Hepatic stellate cell (primary cell): Measurements from ENCODE around the gene ARID4B.
"Not testable (repeated sequence)": the region's sequence is repeated elsewhere in the genome, so short reads cannot be mapped to it uniquely, and the experiment has no call there.

Source experiments
- DNase-seq: peaks from one replicate; pipeline ENCODE4 v3.0.0; 2011; ENCODE audit warnings: low spot score

The ARID4B gene

DNA sequence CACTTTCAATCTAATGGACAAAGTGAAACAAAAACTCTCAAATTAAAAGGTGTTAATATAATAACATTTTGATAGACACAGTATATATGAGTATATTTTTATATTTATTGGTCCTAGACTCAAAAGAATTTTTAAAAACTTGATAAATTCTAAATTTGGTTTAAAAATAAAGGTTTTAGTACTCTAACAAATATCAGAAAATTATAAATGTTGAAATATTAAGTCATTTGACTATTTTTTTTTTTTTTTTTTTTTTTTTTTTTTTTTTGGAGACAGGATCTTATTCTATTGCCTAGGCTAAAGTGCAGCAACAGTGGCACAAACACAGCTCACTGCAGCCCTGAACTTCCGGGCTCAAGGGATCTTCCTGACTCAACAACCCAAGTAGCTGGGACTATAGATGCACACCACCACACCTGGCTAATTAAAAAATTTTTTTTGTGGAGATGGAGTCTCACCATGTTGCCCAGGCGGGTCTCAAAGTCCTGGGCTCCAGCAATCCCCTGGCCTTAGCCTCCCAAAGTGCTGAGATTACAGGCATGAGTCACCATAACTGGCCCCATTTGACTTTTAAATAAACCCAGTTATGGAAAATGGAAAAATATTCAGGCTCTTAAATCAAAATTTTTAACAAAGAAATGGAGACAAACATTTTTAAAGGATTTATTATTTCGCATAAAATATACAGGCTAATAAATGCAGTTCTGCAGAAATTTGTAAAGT is 106.2 kb downstream of the ARID4B start:
- no peak for DNase-seq

DNA sequence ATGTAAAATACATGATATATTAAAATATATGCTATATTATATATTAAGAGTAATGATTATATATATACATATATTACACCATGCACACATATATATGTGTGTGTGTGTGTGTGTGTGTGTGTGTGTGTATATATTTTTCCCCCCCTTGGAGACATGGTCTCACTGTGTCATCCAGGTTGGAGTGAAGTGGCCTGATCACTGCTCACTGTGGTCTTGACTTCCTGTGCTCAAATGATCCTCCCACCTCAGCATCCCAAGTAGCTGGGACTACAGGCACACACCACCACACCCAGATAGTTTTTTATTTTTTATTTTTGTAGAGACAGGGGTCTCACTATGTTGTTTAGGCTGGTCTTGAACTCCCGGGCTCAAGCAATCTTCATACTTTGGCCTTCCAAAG is 112.5 kb downstream of the ARID4B start:
- no peak for DNase-seq

DNA sequence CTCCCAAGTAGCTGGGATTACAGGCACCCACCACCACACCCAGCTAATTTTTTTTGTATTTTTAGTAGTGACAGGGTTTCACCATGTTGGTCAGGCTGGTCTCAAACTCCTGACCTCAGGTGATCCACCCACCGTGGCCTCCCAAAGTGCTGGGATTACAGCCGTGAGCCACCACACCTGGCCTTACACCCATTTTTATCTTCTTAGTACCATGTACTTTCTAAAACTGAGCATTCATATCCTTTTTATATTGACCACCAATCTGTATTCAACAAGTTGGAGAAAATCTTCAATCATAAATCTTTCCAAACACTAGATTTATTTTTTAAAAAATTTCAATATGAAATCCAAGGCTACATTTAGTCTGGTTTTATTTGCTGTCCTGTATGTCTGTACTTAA is 113.0 kb downstream of the ARID4B start:
- DNase-seq, result not testable (repeated sequence)

DNA sequence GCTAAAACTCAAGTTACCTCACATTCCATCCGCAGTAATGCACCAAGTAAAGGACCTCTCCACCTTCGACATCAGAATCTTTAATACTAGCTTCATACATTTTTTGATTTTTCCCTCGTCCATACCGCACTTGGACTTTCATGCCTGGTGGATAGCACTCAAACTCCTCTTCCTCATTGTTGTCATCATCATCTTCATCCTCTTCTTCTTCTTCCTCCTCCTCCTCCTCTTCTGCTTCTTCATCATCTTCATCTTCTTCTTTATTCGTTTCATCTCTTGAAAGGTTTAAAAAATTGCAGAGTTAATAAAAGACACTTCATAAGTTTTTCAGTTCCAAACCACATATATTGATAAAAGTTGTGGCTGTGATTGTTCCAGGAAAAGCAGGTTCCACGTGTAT is 114.2 kb downstream of the ARID4B start:
- DNase-seq, result no peak

DNA sequence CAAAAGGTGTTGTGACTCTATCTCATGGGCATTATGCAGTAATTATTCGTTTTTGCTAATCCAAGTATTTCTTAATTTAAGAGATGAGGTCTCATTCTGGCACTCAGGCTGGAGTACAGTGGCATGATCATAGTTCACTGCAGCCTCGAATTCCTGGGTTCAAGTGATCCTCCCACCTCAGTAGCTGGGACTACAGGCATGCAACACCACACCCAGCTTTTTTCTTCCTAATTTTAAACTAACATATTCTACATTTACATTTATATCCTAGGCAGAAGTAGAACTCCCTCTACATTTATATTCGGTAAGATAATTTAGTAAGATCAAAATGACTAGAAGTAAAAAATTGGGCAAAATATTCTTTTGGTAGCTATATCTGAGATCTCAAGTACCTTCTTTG is 116.5 kb downstream of the ARID4B start:
- DNase-seq, result no peak

DNA sequence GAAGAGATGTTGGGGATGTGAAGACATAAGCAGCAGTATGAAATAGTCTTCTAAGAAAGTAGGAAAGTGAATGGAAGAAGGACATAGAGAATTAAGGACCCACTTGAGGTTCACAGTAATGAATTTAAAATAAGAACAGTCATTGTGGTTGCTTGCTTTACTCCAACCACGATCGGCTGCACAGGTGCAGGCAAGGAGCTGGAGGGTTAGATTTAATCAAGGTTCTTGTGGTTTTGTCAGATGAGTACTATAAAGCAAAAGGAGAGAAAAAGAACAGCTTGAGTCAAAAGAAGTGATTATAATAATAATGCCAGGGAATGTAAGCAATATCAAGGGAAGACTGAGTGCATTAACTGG is 120.8 kb downstream of the ARID4B start:
- DNase-seq, result no peak

DNA sequence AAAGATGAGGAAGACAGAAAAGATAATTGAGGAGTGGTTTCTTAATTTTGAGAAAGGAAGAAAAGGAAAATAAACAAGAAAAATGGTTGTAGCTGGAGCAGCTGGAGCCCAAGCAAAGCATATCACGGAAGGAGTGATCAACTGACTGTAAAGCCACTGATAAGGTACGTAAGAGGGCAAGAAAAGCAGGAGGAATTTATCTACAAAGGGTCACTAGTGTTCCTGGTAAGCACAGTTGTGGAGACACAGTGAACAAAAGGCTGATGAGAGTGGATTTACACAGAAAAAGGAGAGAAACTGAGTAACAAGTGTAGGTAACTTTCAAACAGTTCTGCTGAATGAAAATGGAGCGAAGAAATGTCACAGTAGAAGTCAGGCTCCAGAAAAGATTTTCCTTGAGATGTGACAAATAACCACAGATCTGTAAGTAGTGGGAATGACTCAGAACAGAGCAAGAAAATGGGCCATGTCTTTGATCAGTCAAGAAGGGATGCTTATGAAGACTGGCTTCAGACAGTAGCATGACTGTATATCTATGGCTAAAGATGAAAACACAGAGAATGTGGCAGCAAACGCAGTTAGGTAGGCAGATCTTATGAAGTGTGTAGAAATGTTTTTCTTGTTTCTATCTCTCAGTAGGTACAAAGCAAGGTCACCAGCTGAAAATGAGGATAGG is 121.3 kb downstream of the ARID4B start:
- no peak for DNase-seq

DNA sequence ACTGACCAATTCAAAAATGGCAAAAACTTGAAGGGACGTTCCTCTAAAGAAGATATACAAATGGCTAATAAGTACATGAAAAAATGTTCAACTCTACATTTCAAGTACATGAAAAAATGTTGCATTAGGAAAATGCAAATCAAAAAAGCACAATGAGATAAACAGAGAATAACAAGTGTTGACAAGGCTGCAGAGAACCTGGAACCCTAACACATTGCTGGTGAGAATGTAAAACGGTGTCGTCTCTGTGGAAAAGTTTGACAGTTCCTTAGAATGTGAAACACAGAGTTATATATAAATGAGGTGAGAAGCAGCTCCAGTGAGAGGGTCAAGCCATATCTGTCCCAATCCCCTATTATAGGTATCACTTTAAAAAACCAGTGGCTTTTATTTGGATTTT is 122.3 kb downstream of the ARID4B start:
- DNase-seq, result no peak

DNA sequence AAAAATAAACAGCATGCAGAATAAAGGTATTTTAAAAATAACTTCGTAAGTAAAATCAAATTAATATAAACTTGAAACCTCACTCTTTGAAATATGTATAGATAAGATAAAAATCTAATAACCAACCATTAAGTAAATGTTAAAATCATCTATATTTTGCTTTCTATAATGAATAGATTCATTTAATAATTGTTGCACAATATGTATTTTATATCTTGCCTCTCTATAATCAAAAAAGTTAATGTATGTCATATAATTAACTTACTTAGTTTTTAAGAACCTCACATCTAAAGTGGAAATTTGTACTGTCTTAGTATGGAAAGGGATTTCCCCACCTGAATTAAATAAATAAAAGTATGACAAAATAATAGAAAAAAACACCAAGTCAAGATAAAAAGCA is 124.6 kb downstream of the ARID4B start:
- no peak for DNase-seq

DNA sequence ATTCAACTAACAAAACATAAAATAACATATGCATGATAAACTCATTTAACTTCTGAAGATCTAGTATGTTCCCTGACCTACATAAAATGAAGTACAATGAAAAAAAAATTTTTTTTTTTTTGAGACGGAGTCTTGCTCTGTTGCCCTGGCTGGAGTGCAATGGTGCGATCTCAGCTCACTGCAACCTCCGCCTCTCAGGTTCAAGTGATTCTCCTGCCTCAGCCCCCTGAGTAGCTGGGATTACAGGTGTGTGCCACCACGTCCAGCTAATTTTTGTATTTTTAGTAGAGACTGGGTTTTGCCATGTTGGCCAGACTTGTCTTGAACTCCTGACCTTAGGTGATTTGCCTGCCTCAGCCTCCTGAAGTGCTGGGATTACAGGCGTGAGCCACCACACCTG is 125.5 kb downstream of the ARID4B start:
- DNase-seq, result not testable (repeated sequence)

DNA sequence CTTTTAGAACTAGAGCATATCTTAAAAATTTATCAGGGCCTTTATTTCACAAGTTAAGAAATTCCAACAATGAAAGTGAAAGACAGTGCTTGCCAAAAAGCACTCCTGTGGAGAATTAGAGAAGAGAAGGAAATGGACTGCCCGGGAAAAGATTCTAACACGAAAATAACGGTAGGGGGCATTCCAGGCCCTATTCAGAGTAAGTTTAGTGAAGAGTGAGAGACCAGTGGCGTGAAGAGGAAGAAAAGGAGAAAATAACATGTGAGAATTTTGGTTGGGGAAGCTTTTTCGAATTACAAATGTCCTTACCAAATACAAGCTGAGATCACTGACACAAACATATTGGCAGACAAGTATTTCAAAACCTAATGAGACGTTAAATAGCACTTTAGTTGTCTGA is 128.5 kb downstream of the ARID4B start:
- no peak for DNase-seq

DNA sequence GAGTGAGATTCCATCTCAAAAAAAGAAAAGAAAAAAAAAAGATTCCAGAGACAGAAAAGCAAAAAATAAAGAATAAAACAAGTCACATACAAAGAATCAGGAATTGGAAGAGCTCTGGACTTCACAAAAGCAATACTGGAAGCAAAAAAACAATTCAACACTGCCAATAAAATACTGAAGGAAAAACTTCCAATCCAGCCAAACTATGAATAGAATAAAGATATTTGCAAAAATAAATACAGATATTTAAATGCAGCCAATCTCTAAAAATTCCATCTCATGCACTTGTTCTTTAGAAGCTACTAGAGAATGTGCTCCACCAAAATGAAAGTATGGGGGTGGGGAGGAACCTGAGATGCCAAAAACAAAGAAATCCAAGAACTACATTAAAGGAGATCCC is 137.5 kb downstream of the ARID4B start:
- no peak for DNase-seq

DNA sequence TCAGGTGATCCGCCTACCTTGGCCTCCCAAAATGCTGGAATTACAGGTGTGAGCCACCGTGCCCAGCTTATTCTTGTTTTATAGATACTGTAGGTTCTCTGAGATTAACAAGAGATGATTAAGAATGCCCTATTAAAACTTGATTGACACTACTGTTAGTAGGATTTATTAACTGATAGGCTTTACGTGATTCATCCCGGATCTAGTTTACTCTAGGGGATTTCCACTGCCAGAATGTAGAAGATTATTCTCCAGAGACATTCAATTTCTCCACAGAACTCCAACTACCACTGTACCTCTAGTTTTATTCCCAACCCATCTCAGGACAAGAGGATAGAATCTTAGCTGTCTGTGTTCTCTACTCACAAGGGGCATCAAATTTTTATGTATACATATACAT is 140.7 kb downstream of the ARID4B start:
- DNase-seq, result no peak

DNA sequence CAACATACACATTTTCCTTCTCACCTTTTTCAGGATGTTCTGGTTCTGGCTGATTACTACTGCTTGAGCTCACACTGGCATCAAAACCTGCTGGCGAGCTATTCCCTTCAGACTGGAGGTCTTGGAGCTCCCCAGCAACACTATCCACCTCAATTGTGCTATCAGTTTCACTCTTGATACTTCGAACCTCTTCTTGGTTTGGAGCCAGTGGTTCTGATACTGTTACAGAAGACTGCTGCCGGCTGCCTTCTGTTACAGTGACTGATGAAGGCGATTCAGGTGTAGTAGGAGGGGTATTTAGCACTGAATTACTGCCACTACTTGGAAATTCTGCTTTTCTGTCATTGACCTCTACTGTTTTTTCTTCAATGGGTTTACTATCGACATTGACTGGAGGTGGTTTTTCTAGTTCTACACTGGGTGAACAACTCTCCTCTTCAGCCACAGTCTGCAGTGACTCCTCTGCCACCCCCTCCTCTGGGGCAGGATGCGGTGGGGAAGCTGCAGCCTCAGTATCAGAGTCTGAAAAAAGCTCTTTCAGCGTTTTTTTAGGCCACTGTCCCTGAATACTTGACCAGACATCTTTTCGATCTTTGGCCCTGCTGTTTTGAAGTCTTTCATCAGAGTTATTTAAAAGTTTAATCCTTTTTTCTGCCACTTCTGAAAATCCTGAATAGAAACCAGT is 146.3 kb downstream of the ARID4B start:
- DNase-seq, result no peak

DNA sequence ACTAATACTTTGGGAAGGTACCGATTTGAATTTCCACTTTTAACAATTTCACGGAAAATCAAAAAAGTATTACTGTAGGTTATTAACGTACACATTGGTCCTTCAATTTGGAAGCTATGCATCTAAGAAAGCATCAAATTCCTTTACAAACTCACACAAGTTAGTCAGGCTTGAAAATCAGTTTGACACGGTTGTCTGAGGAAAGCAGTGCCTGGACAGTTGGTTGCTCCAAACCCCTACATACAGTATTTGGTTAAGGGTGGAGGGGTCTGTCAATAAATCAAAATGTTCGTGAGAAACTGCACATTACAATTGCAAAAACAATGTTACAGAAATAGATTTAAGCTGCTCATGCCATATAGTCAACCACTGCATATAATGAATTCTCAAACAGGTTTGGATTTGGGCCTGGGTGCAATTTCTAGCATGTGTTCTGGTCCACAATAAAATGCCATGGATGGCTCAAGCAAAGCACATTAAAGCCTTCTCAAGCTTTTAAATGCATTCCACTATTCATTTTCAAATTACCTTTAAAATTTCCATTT is 147.0 kb downstream of the ARID4B start:
- no peak for DNase-seq

DNA sequence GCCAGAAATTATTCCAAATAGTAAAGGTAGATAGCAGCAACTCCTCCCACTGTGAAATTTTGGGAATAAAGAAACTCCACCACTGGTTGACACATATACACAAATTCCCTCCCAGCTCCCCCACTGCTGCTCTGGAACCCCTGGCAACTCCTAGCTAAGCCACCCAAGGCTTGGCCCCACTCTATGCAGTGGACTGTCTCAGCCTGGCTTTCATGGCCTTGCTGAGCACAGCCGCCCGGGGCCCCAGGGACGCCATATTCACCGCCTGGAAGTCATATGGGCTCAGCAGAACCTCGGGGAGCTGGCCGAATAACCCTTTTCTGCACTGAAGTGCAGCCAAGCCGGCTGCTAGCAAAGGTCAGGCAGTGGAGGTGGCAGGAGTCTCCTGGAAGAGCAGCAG is 151.5 kb downstream of the ARID4B start:
- no peak for DNase-seq

DNA sequence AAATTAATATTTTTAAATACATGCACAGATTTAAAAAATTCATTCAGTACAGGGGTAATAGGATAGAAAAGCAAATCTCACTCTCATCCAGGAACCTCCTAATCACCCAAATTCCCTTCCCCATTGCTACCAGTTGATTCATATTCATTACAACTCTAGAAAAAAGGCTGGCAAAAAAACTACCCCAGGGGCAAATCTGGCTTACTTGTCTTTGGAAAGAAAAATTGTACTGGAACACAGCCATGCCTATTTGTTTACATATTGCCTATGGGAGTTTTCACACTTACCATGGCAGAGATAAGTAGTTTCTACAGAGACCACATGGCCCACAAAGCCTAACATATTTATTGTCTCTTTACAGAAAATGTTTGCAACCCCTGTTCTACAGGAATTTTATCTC is 158.0 kb downstream of the ARID4B start:
- DNase-seq, result no peak

DNA sequence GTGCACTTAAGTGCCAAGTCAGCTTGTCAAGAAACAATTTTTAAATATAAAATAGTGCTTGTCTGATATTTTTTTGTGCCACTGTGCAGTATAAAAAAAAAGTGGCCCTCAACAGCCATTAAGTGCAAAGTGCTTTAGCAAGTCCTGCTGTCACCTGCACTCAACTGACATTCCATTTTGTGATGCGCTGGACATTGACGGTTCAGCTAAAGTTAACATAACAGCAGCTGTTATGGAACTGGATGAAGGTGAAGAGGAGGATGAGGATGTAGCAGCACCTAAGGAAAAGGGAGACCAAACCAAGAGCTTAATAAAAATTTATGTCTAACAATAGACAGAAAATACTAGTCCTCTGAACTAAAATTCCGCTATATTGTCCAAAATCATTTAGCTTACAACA is 159.6 kb downstream of the ARID4B start:
- DNase-seq, result no peak

DNA sequence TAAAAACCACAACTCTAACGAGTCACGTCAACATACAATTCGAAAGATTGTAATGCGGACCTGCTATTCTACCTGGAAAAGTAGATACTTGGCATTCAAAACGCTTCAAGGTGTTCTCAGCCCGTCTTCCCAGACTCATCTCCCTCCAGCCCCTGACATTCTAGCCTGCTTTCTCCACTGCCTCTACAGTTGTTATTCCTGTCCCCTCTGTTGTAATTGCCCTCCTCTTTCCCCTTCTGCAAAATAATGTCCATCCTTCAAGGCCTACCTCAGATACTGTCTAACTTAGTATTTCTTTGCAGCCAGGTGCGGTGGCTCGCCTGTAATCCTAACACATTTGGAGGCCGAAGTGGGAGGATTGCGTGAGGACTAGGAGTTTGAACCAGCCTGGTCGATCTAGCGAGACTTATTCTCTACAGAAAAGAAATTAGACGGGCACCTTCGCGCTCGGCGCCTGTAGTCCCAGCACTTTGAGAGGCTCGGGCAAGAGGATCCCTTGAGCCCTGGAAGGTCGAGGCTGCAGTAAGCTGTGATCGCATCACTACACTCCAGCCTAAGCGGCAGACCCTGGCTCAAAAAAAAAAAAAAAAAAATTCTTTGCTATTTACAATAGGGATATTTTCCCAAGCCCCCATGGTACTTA is 166.2 kb downstream of the ARID4B start:
- DNase-seq, result no peak

DNA sequence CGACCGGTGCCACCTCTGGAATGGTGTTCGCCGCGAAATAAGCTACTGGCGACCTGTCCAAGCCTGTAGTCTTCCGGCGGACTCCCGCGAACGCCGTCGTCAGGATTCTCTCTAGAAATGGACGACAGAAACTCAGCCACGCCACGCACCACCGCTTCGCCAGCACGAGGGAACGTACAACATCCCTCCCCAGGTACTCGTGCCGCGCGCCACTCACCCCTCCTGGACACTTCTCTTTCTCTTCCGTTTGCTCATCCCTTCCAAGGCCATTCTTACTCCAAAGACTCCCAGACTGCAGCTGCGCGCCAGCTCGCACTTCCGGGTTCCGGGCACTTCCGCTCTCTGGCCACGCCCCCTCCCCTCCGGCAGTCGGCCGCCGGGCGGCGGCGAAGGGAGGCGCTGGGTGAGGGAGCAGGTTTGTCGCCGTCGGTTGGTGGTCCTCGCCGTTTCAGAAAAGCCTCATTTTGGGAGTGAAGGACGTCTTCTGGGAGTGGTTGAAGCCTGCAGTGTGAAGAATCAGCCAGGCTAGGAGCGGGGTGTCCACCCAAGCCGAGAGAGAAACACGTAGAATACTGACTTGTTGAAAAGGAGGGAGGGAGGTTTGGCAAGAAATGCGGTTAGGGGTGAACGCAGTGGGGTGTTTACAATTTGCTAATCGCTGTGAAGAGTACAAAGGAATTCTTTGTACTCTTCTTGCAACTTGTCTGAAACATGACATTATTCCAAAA is 166.9 kb downstream of the ARID4B start, which contains the start of gene RBM34:
Gene RBM34 (minus strand): TSS at position 294 of the 728 bp plus-strand sequence. CDS start 24 bp downstream, at position 270.
- DNase-seq, result peak; percentile 91

DNA sequence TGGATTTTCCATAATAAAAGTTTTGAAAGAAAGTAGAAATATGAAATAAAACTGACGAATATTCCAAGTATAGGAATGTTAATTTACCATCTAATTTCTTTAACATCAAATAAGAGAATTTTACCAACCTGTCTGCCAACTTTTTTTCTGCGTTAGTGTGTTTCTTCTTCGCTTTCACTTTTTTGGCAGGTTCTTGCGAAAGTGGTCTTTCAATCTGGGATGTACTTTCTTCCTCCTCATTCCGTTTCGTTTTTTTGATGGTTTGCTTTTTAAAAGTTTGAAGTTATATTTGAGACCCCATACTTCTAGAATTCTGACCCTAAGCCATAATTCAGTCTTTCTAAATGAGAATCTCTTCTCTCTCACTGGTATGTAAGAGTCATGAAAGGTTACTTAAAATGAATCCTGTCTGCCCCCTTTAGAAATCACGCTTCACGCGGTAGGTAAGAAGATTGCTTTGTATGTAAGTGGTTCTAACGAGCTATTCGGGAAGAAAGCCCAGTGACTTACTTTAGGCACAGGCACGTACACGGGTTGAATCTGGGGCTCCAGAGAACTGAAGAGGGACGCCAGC is 167.5 kb downstream of the ARID4B start:
- no peak for DNase-seq
